Measurements from ENCODE around the gene KANSL3. TPM values are rescaled to one million over a fixed set of nuclear protein-coding genes. Genes with fewer than 3 reads are reported as not detected.

Gene KANSL3
- total and polyA plus RNA-seq, 2 donors (not counting 1 experiment from before 2014, with no cell fraction given) = 22.2 to 56.9 TPM

DNA sequence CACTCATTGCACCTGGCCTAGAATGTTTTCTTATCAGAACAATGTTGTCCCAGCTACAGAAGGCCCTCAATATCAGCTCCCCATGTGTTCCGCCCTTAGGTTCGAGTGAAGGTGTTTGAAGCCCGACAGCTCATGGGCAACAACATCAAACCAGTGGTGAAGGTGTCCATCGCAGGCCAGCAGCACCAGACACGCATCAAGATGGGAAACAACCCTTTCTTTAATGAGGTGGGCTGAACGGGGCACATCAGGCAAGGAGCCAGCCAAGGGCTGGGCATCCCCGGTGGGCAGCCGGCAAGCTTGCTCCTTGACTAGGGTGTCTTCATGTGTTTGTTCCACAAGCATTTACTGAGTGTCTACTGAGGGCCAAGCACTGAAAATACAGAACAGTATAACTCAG, 13.7 kb upstream of the KANSL3 start:
- no peaks in the 10 kb centered on the region for H3K9me3 Mint-ChIP-seq (ENCODE audit: insufficient read depth)
- H3K4me3 ChIP-seq (ENCODE audit: control extremely low read depth in 1 of 5, extremely low read depth in 1 of 5, insufficient read depth in 1 of 5, low read depth in 2 of 5, low read length in 4 of 5) = no peak overlapping the region
- intact Hi-C loops (cut with micrococcal nuclease) = no loop called here
- H3K4me1 ChIP-seq (ENCODE audit: control insufficient read depth in 2 of 2, insufficient read depth in 2 of 2, low read length in 2 of 2) = peaks cover 5 to 6% of the 10 kb centered on the region in 2 donors
- H3K9me3 ChIP-seq (ENCODE audit: control extremely low read depth in 1 of 3, control insufficient read depth in 2 of 3, insufficient read depth in 1 of 3, low read length in 2 of 3) = peaks cover 0 to 3% (median 0%) of the 10 kb centered on the region in 3 donors
- no peak overlapping the region for H3K4me3 Mint-ChIP-seq
- no peak overlapping the region for H3K9ac ChIP-seq (ENCODE audit: low read length)
- H3K27me3 ChIP-seq (replicated peaks in 1 of 4; ENCODE audit: control extremely low read depth in 1 of 4, control insufficient read depth in 3 of 4, insufficient read depth in 4 of 4, low read length in 3 of 4) = no peaks in the 10 kb centered on the region
- ChIA-PET POLR2A (no interaction called here), CTCF (no interaction called here)
- no peaks in the 10 kb centered on the region for H4K20me1 ChIP-seq (ENCODE audit: control insufficient read depth, insufficient read depth, low read length, poor library complexity, severe bottlenecking)
- H3K36me3 ChIP-seq (replicated peaks in 1 of 2; ENCODE audit: control extremely low read depth in 1 of 2, control insufficient read depth in 1 of 2, extremely low read depth in 1 of 2, insufficient read depth in 2 of 2, low read length in 1 of 2) = no peaks in the 10 kb centered on the region
- no peak overlapping the region for H3K27ac ChIP-seq (ENCODE audit: low read length in 2 of 2)
- H2AFZ ChIP-seq (ENCODE audit: insufficient read depth, low read depth, low read length, poor library complexity, severe bottlenecking) = no peak overlapping the region
- peaks cover 5% of the 10 kb centered on the region for H3K27me3 Mint-ChIP-seq
- ATAC-seq (ENCODE audit: low read depth) (no peak), DNase-seq (no peak)
- TF ChIP-seq EZH2 (IDR thresholded peaks at IDR 0.05; ENCODE audit: borderline replicate concordance, insufficient read depth, low read depth, low read length, poor library complexity, severe bottlenecking) (no peak), CTCF (IDR thresholded peaks at IDR 0.05) (no peak)
- WGBS (ENCODE audit: insufficient coverage) = 96% methylated on average over 8 of the region's 8 CpGs
- H3K4me2 ChIP-seq (replicated peaks; ENCODE audit: low read depth, low read length, poor library complexity, severe bottlenecking) = no peak overlapping the region
- H3K79me2 ChIP-seq (ENCODE audit: control insufficient read depth, insufficient read depth, low read length) = no peaks in the 10 kb centered on the region
- H3K4me1 Mint-ChIP-seq = peaks cover 2% of the 10 kb centered on the region
- H3K27ac Mint-ChIP-seq = no peak overlapping the region

- POLR2A ChIA-PET = no interaction called here
- Histone ChIP-seq H3K27ac (ENCODE audit: low read length in 2 of 2) (no peak overlapping the region), H3K9ac (ENCODE audit: low read length) (no peak overlapping the region), H3K4me1 (ENCODE audit: control insufficient read depth in 2 of 2, insufficient read depth in 2 of 2, low read length in 2 of 2) (no peaks in the 10 kb centered on the region), H3K4me3 (ENCODE audit: control extremely low read depth in 1 of 5, extremely low read depth in 1 of 5, insufficient read depth in 1 of 5, low read depth in 2 of 5, low read length in 4 of 5) (no peak overlapping the region), H3K79me2 (ENCODE audit: control insufficient read depth, insufficient read depth, low read length) (no peaks in the 10 kb centered on the region), H3K4me2 (replicated peaks; ENCODE audit: low read depth, low read length, poor library complexity, severe bottlenecking) (no peak overlapping the region), H2AFZ (ENCODE audit: insufficient read depth, low read depth, low read length, poor library complexity, severe bottlenecking) (no peak overlapping the region), H3K27me3 (replicated peaks in 1 of 4; ENCODE audit: control extremely low read depth in 1 of 4, control insufficient read depth in 3 of 4, insufficient read depth in 4 of 4, low read length in 3 of 4) (no peaks in the 10 kb centered on the region), H3K9me3 (ENCODE audit: control extremely low read depth in 1 of 3, control insufficient read depth in 2 of 3, insufficient read depth in 1 of 3, low read length in 2 of 3) (peaks cover 0 to 3% (median 0%) of the 10 kb centered on the region in 3 donors), H3K36me3 (replicated peaks in 1 of 2; ENCODE audit: control extremely low read depth in 1 of 2, control insufficient read depth in 1 of 2, extremely low read depth in 1 of 2, insufficient read depth in 2 of 2, low read length in 1 of 2) (no peaks in the 10 kb centered on the region), H4K20me1 (ENCODE audit: control insufficient read depth, insufficient read depth, low read length, poor library complexity, severe bottlenecking) (no peaks in the 10 kb centered on the region)
- Mint-ChIP-seq H3K4me3 (no peak overlapping the region), H3K27me3 (peaks cover 5% of the 10 kb centered on the region), H3K4me1 (no peaks in the 10 kb centered on the region), H3K9me3 (ENCODE audit: insufficient read depth) (no peaks in the 10 kb centered on the region), H3K27ac (no peak overlapping the region)
- intact Hi-C loops (cut with micrococcal nuclease) = no loop called here
- TF ChIP-seq CTCF (IDR thresholded peaks at IDR 0.05) (no peak), EZH2 (IDR thresholded peaks at IDR 0.05; ENCODE audit: borderline replicate concordance, insufficient read depth, low read depth, low read length, poor library complexity, severe bottlenecking) (no peak)
- DNase-seq (no peak), ATAC-seq (ENCODE audit: low read depth) (no peak)
- CTCF ChIA-PET = no interaction called here
- 100% methylated on average over 1 of the region's 1 CpG for WGBS (ENCODE audit: insufficient coverage)
Measured at GRCh38 chr2:96649342-96649741, 11.2 kb upstream of the KANSL3 start.
